DND-41 (cell line): Measurements from ENCODE around the gene LYPD3.

ENCODE experiments used
- ATAC-seq: fragments of 200-7000 bp; cut with Tn5 transposase; 3 replicates; pipeline ENCODE4 v1.9.1; 2021; ENCODE audit warnings: low read depth; ENCODE audit not compliant: insufficient read depth
- DNase-seq: peaks from one replicate; pipeline ENCODE4 v3.0.0-alpha.2; 2020
- H2AFZ ChIP-seq: 2 replicates; pipeline ENCODE4 v1.6.0; 2012; ENCODE audit warnings: low read depth, low read length
- H3K27ac ChIP-seq: 2 replicates; pipeline ENCODE4 v1.5.1; 2012; ENCODE audit warnings: low read length, inconsistent platforms
- H3K27me3 ChIP-seq: fragments of 200-600 bp; sonication (generic); 2 replicates; pipeline ENCODE4 v1.6.0; 2012; ENCODE audit warnings: low read length, mild to moderate bottlenecking, inconsistent platforms; ENCODE audit not compliant: insufficient read depth, poor library complexity
- H3K36me3 ChIP-seq: 2 replicates; pipeline ENCODE4 v1.5.1; 2012; ENCODE audit warnings: low read length, inconsistent platforms; ENCODE audit not compliant: insufficient read depth
- H3K4me1 ChIP-seq: 2 replicates; pipeline ENCODE4 v1.5.1; 2012; ENCODE audit warnings: mild to moderate bottlenecking, low read length; ENCODE audit not compliant: insufficient read depth
- H3K4me2 ChIP-seq: 2 replicates; pipeline ENCODE4 v1.6.0; 2012; ENCODE audit warnings: mild to moderate bottlenecking, moderate library complexity, low read length, inconsistent platforms; ENCODE audit not compliant: insufficient read depth
- H3K4me3 ChIP-seq, 2 experiments: fragments of 200-600 bp in 1 of 2; shearing (Covaris generic) in 1 of 2; 2 replicates each; pipeline ENCODE4 v1.5.1; 2012 to 2016; ENCODE audit warnings: inconsistent platforms in 2 of 2, low read length in 2 of 2, mild to moderate bottlenecking in 2 of 2, low read depth in 1 of 2, moderate library complexity in 1 of 2
- H3K79me2 ChIP-seq: 2 replicates; pipeline ENCODE4 v1.6.0; 2012; ENCODE audit warnings: low read length, inconsistent platforms; ENCODE audit not compliant: insufficient read depth
- H3K9ac ChIP-seq: 2 replicates; pipeline ENCODE4 v1.6.0; 2012; ENCODE audit warnings: low read depth, mild to moderate bottlenecking, inconsistent platforms, low read length, moderate library complexity
- H3K9me3 ChIP-seq: 2 replicates; pipeline ENCODE4 v1.5.1; 2012; ENCODE audit warnings: low read length, moderate library complexity, mild to moderate bottlenecking, inconsistent platforms; ENCODE audit not compliant: insufficient read depth, severe bottlenecking
- H4K20me1 ChIP-seq: 2 replicates; pipeline ENCODE4 v1.6.0; 2012; ENCODE audit warnings: low read length; ENCODE audit not compliant: insufficient read depth
- EZH2 ChIP-seq: IDR thresholded peaks from 3 replicates; pipeline ENCODE4 v1.6.1; 2012; ENCODE audit warnings: borderline replicate concordance, low read depth, mild to moderate bottlenecking, moderate library complexity, low read length, inconsistent platforms; ENCODE audit not compliant: severe bottlenecking
- TF ChIP-seq, protein P1 (sequence below): IDR thresholded peaks from 2 replicates; pipeline ENCODE4 v1.5.1; 2012; ENCODE audit warnings: borderline replicate concordance, low read length, moderate library complexity, mild to moderate bottlenecking; ENCODE audit not compliant: poor library complexity, severe bottlenecking; ENCODE audit errors: extremely low read depth

Gene LYPD3

DNA sequence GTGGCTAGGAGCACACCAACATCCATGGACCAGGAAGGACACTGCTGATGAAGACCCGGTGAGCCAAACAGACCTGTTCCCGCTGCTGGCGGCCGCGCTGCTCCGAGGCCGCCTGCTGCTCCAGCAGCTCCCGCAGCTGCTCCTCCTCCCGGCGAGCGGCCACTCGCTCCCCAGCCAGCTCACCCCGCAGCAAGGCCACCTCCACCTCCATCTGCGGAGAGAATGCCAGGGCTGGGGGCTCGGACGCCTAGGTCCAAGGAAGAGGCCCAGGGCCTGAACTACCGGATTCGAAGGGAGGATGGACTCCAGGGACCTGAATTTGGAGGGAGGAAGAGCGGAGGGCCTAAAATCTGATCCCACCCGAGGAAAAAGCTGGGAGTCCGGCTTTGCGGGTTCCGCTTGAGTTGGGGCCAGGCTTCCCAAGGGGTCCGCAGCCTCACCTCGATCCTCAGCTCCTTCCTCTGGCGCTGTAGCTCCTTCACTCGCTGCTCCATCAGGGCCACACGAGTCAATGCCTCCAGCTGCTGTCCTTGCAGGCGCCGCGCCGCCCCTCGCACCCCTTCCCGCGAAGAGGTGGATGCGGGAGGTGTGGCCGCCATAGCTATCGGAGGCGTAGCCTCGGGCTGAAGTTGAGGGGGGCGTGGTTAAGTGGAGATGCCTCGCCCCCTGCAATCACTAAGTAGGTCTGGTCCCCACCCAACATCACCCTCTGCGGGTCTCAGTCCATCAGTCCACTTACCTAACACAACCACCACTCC, 36.4 kb upstream of the LYPD3 start:
- Histone ChIP-seq H4K20me1 (no peaks in the 10 kb centered on the region), H3K4me1 (peaks cover 24% of the 10 kb centered on the region), H3K27ac (no peak overlapping the region), H3K36me3 (peaks cover 3% of the 10 kb centered on the region; the same call in 1 of the 2 replicates), H3K9me3 (no peaks in the 10 kb centered on the region), H3K27me3 (no peaks in the 10 kb centered on the region), H3K4me2 (no peak overlapping the region), H3K79me2 (no peaks in the 10 kb centered on the region), H2AFZ (no peak overlapping the region), H3K4me3 (no peak overlapping the region), H3K9ac (no peak overlapping the region)
- ATAC-seq (no peak), DNase-seq (no peak)
- TF ChIP-seq, protein P1, sequence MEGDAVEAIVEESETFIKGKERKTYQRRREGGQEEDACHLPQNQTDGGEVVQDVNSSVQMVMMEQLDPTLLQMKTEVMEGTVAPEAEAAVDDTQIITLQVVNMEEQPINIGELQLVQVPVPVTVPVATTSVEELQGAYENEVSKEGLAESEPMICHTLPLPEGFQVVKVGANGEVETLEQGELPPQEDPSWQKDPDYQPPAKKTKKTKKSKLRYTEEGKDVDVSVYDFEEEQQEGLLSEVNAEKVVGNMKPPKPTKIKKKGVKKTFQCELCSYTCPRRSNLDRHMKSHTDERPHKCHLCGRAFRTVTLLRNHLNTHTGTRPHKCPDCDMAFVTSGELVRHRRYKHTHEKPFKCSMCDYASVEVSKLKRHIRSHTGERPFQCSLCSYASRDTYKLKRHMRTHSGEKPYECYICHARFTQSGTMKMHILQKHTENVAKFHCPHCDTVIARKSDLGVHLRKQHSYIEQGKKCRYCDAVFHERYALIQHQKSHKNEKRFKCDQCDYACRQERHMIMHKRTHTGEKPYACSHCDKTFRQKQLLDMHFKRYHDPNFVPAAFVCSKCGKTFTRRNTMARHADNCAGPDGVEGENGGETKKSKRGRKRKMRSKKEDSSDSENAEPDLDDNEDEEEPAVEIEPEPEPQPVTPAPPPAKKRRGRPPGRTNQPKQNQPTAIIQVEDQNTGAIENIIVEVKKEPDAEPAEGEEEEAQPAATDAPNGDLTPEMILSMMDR, result no peak
- TF ChIP-seq EZH2, result no peak

DNA sequence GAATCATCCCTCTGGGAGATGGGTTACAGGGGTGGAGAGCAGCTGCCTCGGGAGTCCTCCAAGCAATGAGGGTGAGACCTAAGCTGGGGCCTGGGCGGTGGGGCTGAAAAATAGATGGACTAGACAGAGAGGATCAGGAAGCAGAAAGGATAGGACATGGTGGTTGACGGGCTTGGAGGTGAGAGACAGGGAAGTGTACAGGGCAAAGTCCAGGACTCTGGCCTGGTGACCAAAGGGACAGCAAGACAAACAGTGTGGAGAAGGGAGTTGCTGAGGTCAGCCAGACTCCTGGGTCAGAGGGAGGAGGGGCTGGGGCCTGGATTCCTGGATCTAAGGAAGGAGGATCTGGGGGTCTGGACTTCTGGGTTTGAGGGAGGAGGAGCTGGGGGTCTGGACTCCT, 33.6 kb upstream of the LYPD3 start:
- H3K9me3 ChIP-seq, result no peaks in the 10 kb centered on the region
- H4K20me1 ChIP-seq, result no peaks in the 10 kb centered on the region
- no peak overlapping the region for H2AFZ ChIP-seq
- ATAC-seq (no peak), DNase-seq (no peak)
- H3K27me3 ChIP-seq, result no peaks in the 10 kb centered on the region
- H3K27ac ChIP-seq, result no peak overlapping the region
- H3K9ac ChIP-seq, result no peak overlapping the region
- H3K4me2 ChIP-seq, result no peak overlapping the region
- H3K4me3 ChIP-seq, result no peak overlapping the region
- peaks cover 7% of the 10 kb centered on the region for H3K36me3 ChIP-seq
- H3K79me2 ChIP-seq, result no peaks in the 10 kb centered on the region
- TF ChIP-seq, protein P1, result no peak
- TF ChIP-seq EZH2, result no peak
- peaks cover 13% of the 10 kb centered on the region for H3K4me1 ChIP-seq

- Histone ChIP-seq H3K9ac (no peak overlapping the region), H3K27me3 (no peaks in the 10 kb centered on the region), H3K4me1 (peaks cover 9% of the 10 kb centered on the region), H4K20me1 (no peaks in the 10 kb centered on the region), H3K9me3 (no peaks in the 10 kb centered on the region), H2AFZ (no peak overlapping the region), H3K36me3 (peaks cover 7% of the 10 kb centered on the region), H3K4me2 (no peak overlapping the region), H3K79me2 (no peaks in the 10 kb centered on the region), H3K27ac (no peak overlapping the region), H3K4me3 (no peak overlapping the region)
- TF ChIP-seq, protein P1, result no peak
- TF ChIP-seq EZH2, result no peak
- DNase-seq (no peak), ATAC-seq (no peak)
These were observed 32.9 kb upstream of the LYPD3 start for GRCh38 chr19:43498233-43498842.
